Osteoblast (primary cell): ENCODE results near the gene EPHA6. TPM values are rescaled to one million over a fixed set of nuclear protein-coding genes. Genes with fewer than 3 reads are reported as not detected.

Experiments
- DNase-seq: peaks from one replicate; pipeline ENCODE4 v3.0.0; 2011; ENCODE audit warnings: low spot score, mixed read lengths; ENCODE audit not compliant: insufficient read length; ENCODE audit errors: missing footprints
- H2AFZ ChIP-seq: 2 replicates; pipeline ENCODE4 v1.6.0; 2011; ENCODE audit warnings: mild to moderate bottlenecking, low read length
- H3K27ac ChIP-seq: 2 replicates; pipeline ENCODE4 v1.5.1; 2011; ENCODE audit warnings: mild to moderate bottlenecking, low read depth, low read length, moderate library complexity
- H3K27me3 ChIP-seq: 2 replicates; pipeline ENCODE4 v1.6.0; 2012; ENCODE audit warnings: mild to moderate bottlenecking, control low read depth, inconsistent platforms, low read length, moderate library complexity; ENCODE audit not compliant: insufficient read depth
- H3K36me3 ChIP-seq: 2 replicates; pipeline ENCODE4 v1.5.1; 2011; ENCODE audit warnings: mild to moderate bottlenecking, low read length, control low read depth, moderate library complexity; ENCODE audit not compliant: insufficient read depth
- H3K4me1 ChIP-seq: 2 replicates; pipeline ENCODE4 v1.5.1; 2011; ENCODE audit warnings: mild to moderate bottlenecking, low read length, control low read depth, moderate library complexity; ENCODE audit not compliant: insufficient read depth
- H3K4me2 ChIP-seq: 2 replicates; pipeline ENCODE4 v1.6.0; 2011; ENCODE audit warnings: mild to moderate bottlenecking, low read length; ENCODE audit not compliant: insufficient read depth
- H3K4me3 ChIP-seq: fragments of 200-600 bp; sonication (generic); 3 replicates; pipeline ENCODE4 v1.5.1; 2012; ENCODE audit warnings: mild to moderate bottlenecking, low read length, inconsistent platforms; ENCODE audit not compliant: insufficient read depth
- H3K79me2 ChIP-seq: 2 replicates; pipeline ENCODE4 v1.6.0; 2012; ENCODE audit warnings: mild to moderate bottlenecking, low read length, control low read depth, inconsistent platforms; ENCODE audit not compliant: insufficient read depth
- H3K9me3 ChIP-seq: 2 replicates; pipeline ENCODE4 v1.5.1; 2011; ENCODE audit warnings: low read depth, low read length, control low read depth
- H4K20me1 ChIP-seq: 2 replicates; pipeline ENCODE4 v1.6.0; 2012; ENCODE audit warnings: mild to moderate bottlenecking, low read length, control low read depth; ENCODE audit not compliant: insufficient read depth
- total RNA-seq: library from RNA; depleted of rRNA; stranded (reverse); fragments of >200 nt; gene quantifications from 2 replicates; pipeline ENCODE4 v1.2.3, GENCODE V29; 2012
- TF ChIP-seq, protein P1 (sequence below): IDR thresholded peaks from 2 replicates; pipeline ENCODE4 v1.5.1; 2011; ENCODE audit warnings: mild to moderate bottlenecking, low read depth, low read length, moderate library complexity; ENCODE audit errors: extremely low read depth

Gene EPHA6
- total RNA-seq, 1 donor, result not detected

DNA sequence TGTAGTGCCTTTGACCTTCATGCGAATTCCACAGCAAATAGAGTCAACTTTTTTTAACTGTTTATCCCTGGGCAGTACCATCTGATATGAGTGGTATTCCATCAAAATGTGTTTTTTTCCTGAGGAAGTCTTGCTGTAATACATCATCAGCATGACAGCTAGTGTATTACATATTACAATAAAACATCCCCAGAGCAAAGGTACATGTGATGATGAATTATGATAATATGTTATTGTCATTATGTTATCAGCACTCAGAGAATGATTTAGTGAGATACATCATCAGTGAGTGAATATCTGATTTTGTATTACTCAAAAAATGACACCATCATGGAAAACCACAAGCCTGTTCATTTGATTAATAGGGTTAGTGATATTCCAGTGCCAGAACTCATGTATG lies 880.5 kb downstream of the EPHA6 start:
- Histone ChIP-seq H3K4me1 (no peaks in the 10 kb centered on the region), H2AFZ (no peak overlapping the region), H3K4me2 (no peak overlapping the region), H3K27ac (no peak overlapping the region), H3K4me3 (no peak overlapping the region), H3K36me3 (no peaks in the 10 kb centered on the region), H3K9me3 (no peaks in the 10 kb centered on the region), H3K79me2 (no peaks in the 10 kb centered on the region), H3K27me3 (no peaks in the 10 kb centered on the region), H4K20me1 (no peaks in the 10 kb centered on the region)
- no peak for DNase-seq
- TF ChIP-seq, protein P1, sequence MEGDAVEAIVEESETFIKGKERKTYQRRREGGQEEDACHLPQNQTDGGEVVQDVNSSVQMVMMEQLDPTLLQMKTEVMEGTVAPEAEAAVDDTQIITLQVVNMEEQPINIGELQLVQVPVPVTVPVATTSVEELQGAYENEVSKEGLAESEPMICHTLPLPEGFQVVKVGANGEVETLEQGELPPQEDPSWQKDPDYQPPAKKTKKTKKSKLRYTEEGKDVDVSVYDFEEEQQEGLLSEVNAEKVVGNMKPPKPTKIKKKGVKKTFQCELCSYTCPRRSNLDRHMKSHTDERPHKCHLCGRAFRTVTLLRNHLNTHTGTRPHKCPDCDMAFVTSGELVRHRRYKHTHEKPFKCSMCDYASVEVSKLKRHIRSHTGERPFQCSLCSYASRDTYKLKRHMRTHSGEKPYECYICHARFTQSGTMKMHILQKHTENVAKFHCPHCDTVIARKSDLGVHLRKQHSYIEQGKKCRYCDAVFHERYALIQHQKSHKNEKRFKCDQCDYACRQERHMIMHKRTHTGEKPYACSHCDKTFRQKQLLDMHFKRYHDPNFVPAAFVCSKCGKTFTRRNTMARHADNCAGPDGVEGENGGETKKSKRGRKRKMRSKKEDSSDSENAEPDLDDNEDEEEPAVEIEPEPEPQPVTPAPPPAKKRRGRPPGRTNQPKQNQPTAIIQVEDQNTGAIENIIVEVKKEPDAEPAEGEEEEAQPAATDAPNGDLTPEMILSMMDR, result no peak

- no peaks in the 10 kb centered on the region for H3K9me3 ChIP-seq
- no peaks in the 10 kb centered on the region for H3K36me3 ChIP-seq
- no peak overlapping the region for H3K4me3 ChIP-seq
- no peaks in the 10 kb centered on the region for H3K27me3 ChIP-seq
- DNase-seq, result no peak
- H3K4me2 ChIP-seq, result no peak overlapping the region
- H3K4me1 ChIP-seq, result no peaks in the 10 kb centered on the region
- H2AFZ ChIP-seq, result no peak overlapping the region
- H3K27ac ChIP-seq, result no peak overlapping the region
- TF ChIP-seq, protein P1, result no peak
- no peaks in the 10 kb centered on the region for H4K20me1 ChIP-seq
- H3K79me2 ChIP-seq, result no peaks in the 10 kb centered on the region
Observed at GRCh38 chr3:97698691-97699090, 884.3 kb downstream of the EPHA6 start.

DNA sequence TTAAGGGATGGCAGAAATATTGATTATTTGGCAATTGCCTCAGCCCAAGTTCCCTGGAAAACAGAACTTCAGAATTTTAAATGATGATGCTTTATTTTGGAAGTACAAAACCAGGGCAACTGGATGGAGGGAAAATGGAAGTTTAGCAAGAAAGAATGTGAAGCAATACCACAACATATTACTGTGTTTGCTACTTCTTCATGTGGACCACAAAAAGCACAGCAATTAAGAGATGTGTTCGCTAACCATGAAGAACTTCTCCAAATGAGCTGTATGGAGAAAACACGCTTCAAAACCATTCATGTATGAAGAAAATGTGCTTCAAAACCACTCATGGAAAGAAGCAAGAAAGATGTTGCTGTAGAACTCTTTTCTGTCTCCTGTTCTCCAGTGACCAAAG lies 885.5 kb downstream of the EPHA6 start:
- H3K4me1 ChIP-seq, result no peaks in the 10 kb centered on the region
- no peaks in the 10 kb centered on the region for H4K20me1 ChIP-seq
- DNase-seq, result no peak
- no peak overlapping the region for H3K4me2 ChIP-seq
- H3K4me3 ChIP-seq, result no peak overlapping the region
- H3K9me3 ChIP-seq, result no peaks in the 10 kb centered on the region
- H3K27ac ChIP-seq, result no peak overlapping the region
- H3K79me2 ChIP-seq, result no peaks in the 10 kb centered on the region
- no peaks in the 10 kb centered on the region for H3K36me3 ChIP-seq
- TF ChIP-seq, protein P1, result no peak
- H3K27me3 ChIP-seq, result no peaks in the 10 kb centered on the region
- no peak overlapping the region for H2AFZ ChIP-seq

DNA sequence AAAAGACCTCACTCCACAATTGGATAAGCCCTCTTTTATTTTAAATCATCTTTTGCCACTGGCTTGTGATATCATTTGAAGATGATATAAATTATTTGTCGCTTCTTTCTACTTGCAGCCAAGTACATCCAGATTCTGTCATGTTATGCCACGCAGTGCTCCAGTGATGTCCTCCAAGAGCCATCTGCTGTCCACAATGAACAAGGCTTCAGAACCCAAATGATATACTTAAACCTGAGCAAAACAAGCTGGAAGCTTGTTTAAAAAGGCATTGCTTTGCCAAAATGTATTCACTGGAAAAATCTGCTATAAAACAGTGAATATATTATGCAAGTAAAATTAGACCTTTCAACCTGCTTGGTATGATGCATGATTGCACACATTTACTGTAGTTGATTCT lies 891.4 kb downstream of the EPHA6 start:
- H3K9me3 ChIP-seq, result no peaks in the 10 kb centered on the region
- no peaks in the 10 kb centered on the region for H3K79me2 ChIP-seq
- no peak overlapping the region for H2AFZ ChIP-seq
- H4K20me1 ChIP-seq, result no peaks in the 10 kb centered on the region
- no peak overlapping the region for H3K4me2 ChIP-seq
- H3K27ac ChIP-seq, result no peak overlapping the region
- H3K27me3 ChIP-seq, result no peaks in the 10 kb centered on the region
- no peak for DNase-seq
- no peak overlapping the region for H3K4me3 ChIP-seq
- TF ChIP-seq, protein P1, result no peak
- no peaks in the 10 kb centered on the region for H3K4me1 ChIP-seq
- no peaks in the 10 kb centered on the region for H3K36me3 ChIP-seq
